Hepatocyte (in vitro differentiated cells): ENCODE results near the gene DGKG. TPM values are rescaled to one million over a fixed set of nuclear protein-coding genes. Genes with fewer than 3 reads are reported as not detected.

Experiments
- DNase-seq: peaks from one replicate; pipeline ENCODE4 v3.0.0-alpha.2; 2016; ENCODE audit warnings: low spot score
- H2AFZ ChIP-seq: fragments of 200-600 bp; sonication (generic); 2 replicates; pipeline ENCODE4 v1.6.0; 2016; ENCODE audit warnings: antibody characterized with exemption, mild to moderate bottlenecking
- H3K27ac ChIP-seq: fragments of 200-600 bp; sonication (generic); 2 replicates; pipeline ENCODE4 v1.5.1; 2016; ENCODE audit warnings: mild to moderate bottlenecking
- H3K27me3 ChIP-seq: fragments of 200-600 bp; sonication (generic); 2 replicates; pipeline ENCODE4 v1.6.1; 2016
- H3K36me3 ChIP-seq: fragments of 200-600 bp; sonication (generic); replicated peaks from 2 replicates; pipeline ENCODE4 v1.5.1; 2016; ENCODE audit warnings: low read depth; ENCODE audit not compliant: insufficient read depth
- H3K4me1 ChIP-seq: fragments of 200-600 bp; sonication (generic); 2 replicates; pipeline ENCODE4 v1.5.1; 2016; ENCODE audit warnings: mild to moderate bottlenecking, moderate library complexity; ENCODE audit not compliant: insufficient read depth
- H3K4me2 ChIP-seq: fragments of 200-600 bp; sonication (generic); 2 replicates; pipeline ENCODE4 v1.6.0; 2016
- H3K4me3 ChIP-seq: fragments of 200-600 bp; sonication (generic); 2 replicates; pipeline ENCODE4 v1.5.1; 2016; ENCODE audit warnings: mild to moderate bottlenecking
- H3K79me2 ChIP-seq: fragments of 200-600 bp; sonication (generic); 2 replicates; pipeline ENCODE4 v1.6.0; 2017; ENCODE audit warnings: mild to moderate bottlenecking
- H3K9me2 ChIP-seq: fragments of 200-600 bp; sonication (generic); replicated peaks from 2 replicates; pipeline ENCODE4 v1.6.0; 2017; ENCODE audit warnings: mild to moderate bottlenecking; ENCODE audit not compliant: insufficient read depth
- H3K9me3 ChIP-seq: fragments of 200-600 bp; sonication (generic); 2 replicates; pipeline ENCODE4 v1.5.1; 2016; ENCODE audit warnings: low read depth, mild to moderate bottlenecking
- H4K20me1 ChIP-seq: fragments of 200-600 bp; sonication (generic); 2 replicates; pipeline ENCODE4 v1.6.0; 2016; ENCODE audit warnings: mild to moderate bottlenecking; ENCODE audit not compliant: insufficient read depth, poor library complexity, severe bottlenecking
- EZH2 ChIP-seq: fragments of 200-600 bp; sonication (generic); IDR thresholded peaks from 2 replicates; pipeline ENCODE4 v1.6.1; 2016; ENCODE audit warnings: antibody characterized with exemption, mild to moderate bottlenecking, borderline replicate concordance
- EZH2phosphoT487 ChIP-seq: fragments of 200-600 bp; sonication (generic); IDR thresholded peaks from one replicate; pipeline ENCODE4 v1.6.1; 2018; ENCODE audit warnings: antibody characterized with exemption, mild to moderate bottlenecking, low read depth, moderate library complexity; ENCODE audit not compliant: unreplicated experiment, severe bottlenecking
- WGBS: methylation state at CpG from one replicate; pipeline ENCODE4 v1.1.6; 2016; ENCODE audit warnings: low lambda C conversion rate; ENCODE audit errors: missing lambda C conversion rate; 5-methylcytosine and 5-hydroxymethylcytosine counted together
- polyA plus RNA-seq: library from polyadenylated mRNA; unstranded; fragments of >200 nt; fragmentation: Nextera tagmentation; extraction: Ambion mirVana; gene quantifications from 2 replicates; pipeline ENCODE4 v1.2.1, GENCODE V29; 2016
- total RNA-seq: library from RNA; depleted of rRNA; stranded (reverse); fragments of >200 nt; gene quantifications from 2 replicates; pipeline ENCODE4 v1.2.3, GENCODE V29; 2014
- TF ChIP-seq, protein P1 (sequence below): fragments of 200-600 bp; sonication (generic); IDR thresholded peaks from 2 replicates; pipeline ENCODE4 v1.5.1; 2016; ENCODE audit warnings: antibody characterized with exemption, mild to moderate bottlenecking; ENCODE audit not compliant: poor library complexity

The DGKG gene
- total and polyA plus RNA-seq, 2 experiments from 2014 or later: not detected

DNA sequence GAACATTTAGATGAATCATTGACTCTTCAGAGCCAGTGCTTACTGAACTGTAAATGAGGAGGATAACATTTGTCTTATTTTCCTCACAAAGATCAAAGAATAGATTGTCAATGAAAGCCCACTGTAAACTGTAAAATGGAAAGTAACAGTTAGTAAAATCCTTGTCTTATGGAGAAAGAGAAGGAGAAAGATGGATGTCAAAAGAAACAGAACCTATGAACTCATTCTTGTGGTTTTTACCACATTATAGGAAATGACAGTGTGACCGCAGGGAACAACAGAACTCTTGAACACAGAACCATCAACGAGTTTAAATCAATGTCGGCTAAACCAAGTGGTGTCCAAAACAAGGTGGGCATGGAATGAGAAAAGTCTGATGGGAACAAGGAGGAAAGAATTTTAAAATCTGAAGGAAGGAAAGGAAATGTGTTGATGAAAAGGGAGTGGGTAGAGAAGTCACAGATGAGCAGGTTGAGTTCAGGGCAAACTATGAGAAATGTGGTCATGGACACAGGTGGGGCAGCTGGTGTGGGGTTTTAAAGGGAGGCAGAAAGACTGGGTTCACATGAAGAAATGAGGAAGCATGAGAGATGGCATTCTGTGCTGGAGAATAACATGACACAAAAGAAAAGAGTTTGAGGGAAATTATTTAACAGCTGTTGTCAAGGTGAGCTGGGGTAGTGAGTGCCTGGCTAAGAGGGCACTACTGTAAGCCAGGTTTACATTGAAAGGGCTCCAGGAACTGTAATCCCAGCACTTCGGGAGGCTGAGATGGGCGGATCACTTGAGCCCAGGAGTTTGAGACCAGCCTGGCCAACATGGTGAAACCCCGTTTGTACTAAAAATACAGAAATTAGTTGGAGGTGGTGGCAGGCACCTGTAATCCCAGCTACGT, 210.7 kb downstream of the DGKG start:
- Histone ChIP-seq H3K4me2 (no peak overlapping the region), H3K27ac (no peak overlapping the region), H2AFZ (no peak overlapping the region), H3K9me2 (no peaks in the 10 kb centered on the region), H4K20me1 (no peaks in the 10 kb centered on the region), H3K79me2 (no peaks in the 10 kb centered on the region), H3K9me3 (no peaks in the 10 kb centered on the region), H3K27me3 (no peaks in the 10 kb centered on the region), H3K36me3 (no peaks in the 10 kb centered on the region), H3K4me3 (no peak overlapping the region), H3K4me1 (no peaks in the 10 kb centered on the region)
- TF ChIP-seq, protein P1, sequence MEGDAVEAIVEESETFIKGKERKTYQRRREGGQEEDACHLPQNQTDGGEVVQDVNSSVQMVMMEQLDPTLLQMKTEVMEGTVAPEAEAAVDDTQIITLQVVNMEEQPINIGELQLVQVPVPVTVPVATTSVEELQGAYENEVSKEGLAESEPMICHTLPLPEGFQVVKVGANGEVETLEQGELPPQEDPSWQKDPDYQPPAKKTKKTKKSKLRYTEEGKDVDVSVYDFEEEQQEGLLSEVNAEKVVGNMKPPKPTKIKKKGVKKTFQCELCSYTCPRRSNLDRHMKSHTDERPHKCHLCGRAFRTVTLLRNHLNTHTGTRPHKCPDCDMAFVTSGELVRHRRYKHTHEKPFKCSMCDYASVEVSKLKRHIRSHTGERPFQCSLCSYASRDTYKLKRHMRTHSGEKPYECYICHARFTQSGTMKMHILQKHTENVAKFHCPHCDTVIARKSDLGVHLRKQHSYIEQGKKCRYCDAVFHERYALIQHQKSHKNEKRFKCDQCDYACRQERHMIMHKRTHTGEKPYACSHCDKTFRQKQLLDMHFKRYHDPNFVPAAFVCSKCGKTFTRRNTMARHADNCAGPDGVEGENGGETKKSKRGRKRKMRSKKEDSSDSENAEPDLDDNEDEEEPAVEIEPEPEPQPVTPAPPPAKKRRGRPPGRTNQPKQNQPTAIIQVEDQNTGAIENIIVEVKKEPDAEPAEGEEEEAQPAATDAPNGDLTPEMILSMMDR: no peak
- TF ChIP-seq EZH2phosphoT487 (no peak), EZH2 (no peak)
- 93% methylated on average over 7 of the region's 7 CpGs for WGBS
- no peak for DNase-seq

DNA sequence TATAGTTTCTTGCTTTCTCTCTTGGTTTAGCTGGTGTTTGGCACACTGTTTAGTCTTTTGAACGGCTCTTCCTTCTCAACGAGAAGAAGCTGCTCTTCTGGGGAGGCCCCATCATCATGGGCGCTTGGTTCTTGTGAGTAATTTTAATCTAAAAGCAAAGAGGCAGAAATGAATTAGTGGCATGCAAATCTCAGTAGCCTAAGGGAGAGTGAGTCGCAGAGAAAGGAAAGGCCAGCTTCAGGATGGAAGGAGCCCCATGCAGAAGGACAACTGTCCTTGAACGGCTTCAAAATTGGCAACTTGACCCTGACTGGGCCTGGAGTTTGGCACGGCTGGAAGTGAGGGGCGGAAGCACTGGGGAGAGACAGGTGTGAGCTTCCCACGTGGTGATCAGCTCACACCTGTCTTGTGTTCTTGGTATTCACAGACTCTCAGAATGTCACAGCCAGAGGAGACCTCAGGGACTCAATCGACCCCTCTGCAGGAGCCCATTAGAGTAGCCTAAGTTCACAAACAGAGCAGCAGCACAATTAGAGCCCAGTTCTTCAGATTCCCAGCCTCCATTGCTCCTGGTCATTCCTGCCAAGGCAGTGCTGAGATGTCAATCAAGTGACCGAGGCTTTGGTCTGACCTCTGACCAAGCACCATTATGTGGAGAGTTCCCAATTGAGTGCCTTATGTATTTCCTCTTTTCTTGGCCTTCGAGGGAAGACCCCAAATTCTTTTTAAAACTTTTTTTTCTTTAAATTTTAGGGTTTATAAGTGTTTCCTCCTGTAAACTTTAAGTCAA, 211.8 kb downstream of the DGKG start:
- TF ChIP-seq EZH2 (no peak), EZH2phosphoT487 (no peak)
- TF ChIP-seq, protein P1: no peak
- Histone ChIP-seq H3K27ac (no peak overlapping the region), H3K79me2 (no peaks in the 10 kb centered on the region), H3K36me3 (no peaks in the 10 kb centered on the region), H3K4me1 (no peaks in the 10 kb centered on the region), H3K27me3 (no peaks in the 10 kb centered on the region), H3K4me2 (no peak overlapping the region), H3K9me2 (no peaks in the 10 kb centered on the region), H4K20me1 (no peaks in the 10 kb centered on the region), H3K4me3 (no peak overlapping the region), H2AFZ (no peak overlapping the region), H3K9me3 (no peaks in the 10 kb centered on the region)
- WGBS: 77% methylated on average over 11 of the region's 11 CpGs
- DNase-seq: no peak

DNA sequence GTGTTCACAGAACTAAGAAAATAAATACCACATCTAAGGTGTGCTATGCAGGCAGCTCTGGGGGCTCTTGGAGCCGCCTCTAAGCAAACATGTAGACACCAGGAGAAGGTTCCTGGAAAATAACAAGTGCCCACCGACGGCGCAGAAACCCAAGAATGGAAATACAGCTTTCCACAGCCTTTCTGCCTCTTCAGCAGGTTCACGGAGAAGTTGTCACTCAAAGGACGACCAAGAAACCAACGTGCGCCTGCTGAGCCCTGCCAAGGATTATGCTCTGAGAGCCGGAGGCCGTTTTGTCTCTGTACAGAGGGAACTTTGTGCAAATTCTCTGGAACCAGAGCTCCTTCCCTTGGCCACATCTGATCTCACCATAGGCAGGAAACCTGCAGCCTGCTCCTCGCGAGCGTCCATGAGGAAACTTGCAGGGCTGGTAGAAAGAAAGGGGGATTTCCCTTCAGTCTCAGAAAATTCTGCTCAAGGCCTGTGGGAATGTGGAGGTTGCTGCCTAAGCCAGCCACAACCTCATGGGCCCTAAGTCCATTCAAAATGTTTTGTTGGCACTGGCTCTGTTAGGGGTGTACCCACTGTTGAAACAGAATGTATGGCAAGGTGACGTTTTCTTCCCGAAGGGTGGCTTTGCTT, 212.6 kb downstream of the DGKG start:
- no peak for TF ChIP-seq EZH2phosphoT487
- TF ChIP-seq, protein P1: no peak
- TF ChIP-seq EZH2: no peak
- Histone ChIP-seq H4K20me1 (no peaks in the 10 kb centered on the region), H3K4me2 (no peak overlapping the region), H2AFZ (no peak overlapping the region), H3K4me3 (no peak overlapping the region), H3K36me3 (no peaks in the 10 kb centered on the region), H3K9me2 (no peaks in the 10 kb centered on the region), H3K27ac (no peak overlapping the region), H3K4me1 (no peaks in the 10 kb centered on the region), H3K9me3 (no peaks in the 10 kb centered on the region), H3K27me3 (no peaks in the 10 kb centered on the region), H3K79me2 (no peaks in the 10 kb centered on the region)
- 96% methylated on average over 15 of the region's 15 CpGs for WGBS
- no peak for DNase-seq
